ENCODE measurements around the gene CCL7.

- TF ChIP-seq EZH2 (IDR thresholded peaks at IDR 0.05; ENCODE audit: borderline replicate concordance, insufficient read depth, low read length, poor library complexity, severe bottlenecking) (no peak), CTCF (IDR thresholded peaks at IDR 0.05; ENCODE audit: poor library complexity, severe bottlenecking) (no peak), EP300 (conservative IDR thresholded peaks at IDR 0.05; ENCODE audit: poor library complexity, severe bottlenecking) (no peak), MXI1 (conservative IDR thresholded peaks at IDR 0.05; ENCODE audit: poor library complexity, severe bottlenecking) (no peak), TAF1 (IDR thresholded peaks at IDR 0.05; ENCODE audit: low read depth) (no peak), POLR2AphosphoS5 (IDR thresholded peaks at IDR 0.05) (no peak)
Measured at GRCh38 chr17:34237458-34237857, 32.6 kb upstream of the CCL7 start.

Data from neural cell (in vitro differentiated cells).